Neural cell (in vitro differentiated cells): ENCODE measurements around the gene CCL17.

Experiments used
- EP300 ChIP-seq: fragments of 450-650 bp; conservative IDR thresholded peaks from 2 replicates; pipeline ENCODE4 v1.6.1; 2014; ENCODE audit warnings: antibody characterized with exemption, mild to moderate bottlenecking, moderate library complexity; ENCODE audit not compliant: poor library complexity, severe bottlenecking
- EZH2 ChIP-seq: fragments of 200-600, 300-800 bp; shearing (Covaris generic), sonication (generic); IDR thresholded peaks from 2 replicates; pipeline ENCODE4 v1.6.1; 2014; ENCODE audit warnings: antibody characterized with exemption, low read length, borderline replicate concordance, mild to moderate bottlenecking; ENCODE audit not compliant: insufficient read depth, poor library complexity, severe bottlenecking
- POLR2AphosphoS5 ChIP-seq: IDR thresholded peaks from 2 replicates; pipeline ENCODE4 v1.6.1; 2012
- TF ChIP-seq, protein P1 (sequence below): fragments of 450-650 bp; IDR thresholded peaks from 2 replicates; pipeline ENCODE4 v1.5.1; 2014; ENCODE audit warnings: antibody characterized with exemption, mild to moderate bottlenecking, moderate library complexity; ENCODE audit not compliant: poor library complexity, severe bottlenecking

DNA sequence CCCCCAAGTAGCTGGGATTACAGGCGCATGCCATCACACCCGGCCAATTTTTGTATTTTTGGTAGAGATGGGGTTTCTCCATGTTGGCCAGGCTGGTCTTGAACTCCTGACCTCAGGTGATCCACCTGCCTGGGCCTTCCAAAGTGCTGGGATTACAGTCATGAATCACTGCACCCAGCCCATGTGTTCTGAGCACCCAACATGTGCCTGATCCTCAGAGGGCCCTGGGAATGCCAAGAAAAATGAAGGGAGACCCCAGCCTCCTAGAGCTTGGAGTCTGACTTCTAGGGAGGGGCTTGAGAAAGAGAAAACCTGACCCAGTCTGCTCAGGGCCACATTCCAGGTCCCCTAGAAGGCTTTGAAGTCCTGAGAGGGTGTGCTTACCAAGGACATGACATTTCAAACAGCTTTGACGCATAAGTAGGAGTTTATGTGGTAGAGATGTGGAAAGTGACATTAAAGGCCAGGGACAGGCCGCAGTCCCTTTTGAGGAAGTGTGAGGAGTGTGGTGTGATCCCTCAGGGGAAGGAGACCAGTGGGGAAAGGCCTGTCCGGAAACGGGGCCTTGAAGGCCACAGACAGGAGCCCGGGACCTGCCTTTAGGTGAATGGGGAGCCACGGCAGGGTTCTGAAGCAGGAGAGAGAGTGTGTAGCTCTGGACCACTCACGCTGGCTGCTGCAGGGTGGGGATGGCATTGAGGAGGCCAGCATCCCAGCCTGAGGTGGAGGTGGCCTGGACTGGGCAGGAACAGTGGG lies 47.1 kb upstream of the CCL17 start:
- TF ChIP-seq EP300 = no peak
- TF ChIP-seq, protein P1, sequence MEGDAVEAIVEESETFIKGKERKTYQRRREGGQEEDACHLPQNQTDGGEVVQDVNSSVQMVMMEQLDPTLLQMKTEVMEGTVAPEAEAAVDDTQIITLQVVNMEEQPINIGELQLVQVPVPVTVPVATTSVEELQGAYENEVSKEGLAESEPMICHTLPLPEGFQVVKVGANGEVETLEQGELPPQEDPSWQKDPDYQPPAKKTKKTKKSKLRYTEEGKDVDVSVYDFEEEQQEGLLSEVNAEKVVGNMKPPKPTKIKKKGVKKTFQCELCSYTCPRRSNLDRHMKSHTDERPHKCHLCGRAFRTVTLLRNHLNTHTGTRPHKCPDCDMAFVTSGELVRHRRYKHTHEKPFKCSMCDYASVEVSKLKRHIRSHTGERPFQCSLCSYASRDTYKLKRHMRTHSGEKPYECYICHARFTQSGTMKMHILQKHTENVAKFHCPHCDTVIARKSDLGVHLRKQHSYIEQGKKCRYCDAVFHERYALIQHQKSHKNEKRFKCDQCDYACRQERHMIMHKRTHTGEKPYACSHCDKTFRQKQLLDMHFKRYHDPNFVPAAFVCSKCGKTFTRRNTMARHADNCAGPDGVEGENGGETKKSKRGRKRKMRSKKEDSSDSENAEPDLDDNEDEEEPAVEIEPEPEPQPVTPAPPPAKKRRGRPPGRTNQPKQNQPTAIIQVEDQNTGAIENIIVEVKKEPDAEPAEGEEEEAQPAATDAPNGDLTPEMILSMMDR = no peak
- TF ChIP-seq POLR2AphosphoS5 = no peak
- TF ChIP-seq EZH2 = no peak
